Suprapubic skin (tissue), 4 donors: ENCODE data around the gene LRRC61. TPM values are rescaled to one million over a fixed set of nuclear protein-coding genes. Genes with fewer than 3 reads are reported as not detected.

Source experiments
- DNase-seq, 2 donors: peaks; one replicate each; pipeline ENCODE4 v3.0.0-alpha.2; 2019; ENCODE audit warnings: low spot score in 2 of 2
- H3K27ac ChIP-seq: fragments of 200-600 bp; sonication (generic); one replicate; pipeline ENCODE4 v1.5.1; 2019
- H3K27me3 ChIP-seq: fragments of 200-600 bp; sonication (generic); one replicate; pipeline ENCODE4 v1.5.1; 2019
- H3K36me3 ChIP-seq: fragments of 200-600 bp; sonication (generic); one replicate; pipeline ENCODE4 v1.5.1; 2019
- H3K4me1 ChIP-seq: fragments of 200-600 bp; sonication (generic); one replicate; pipeline ENCODE4 v1.5.1; 2019
- H3K4me3 ChIP-seq: fragments of 200-600 bp; sonication (generic); one replicate; pipeline ENCODE4 v1.5.1; 2019; ENCODE audit warnings: mild to moderate bottlenecking
- H3K9me3 ChIP-seq: fragments of 200-600 bp; sonication (generic); one replicate; pipeline ENCODE4 v1.5.1; 2019
- CTCF ChIP-seq, 2 donors: fragments of 200-600 bp in 1 of 2; fragments of 450-650 bp in 1 of 2; sonication (generic) in 1 of 2; IDR thresholded peaks; one replicate each; pipeline ENCODE4 v1.5.1; 2016 to 2019; ENCODE audit warnings: antibody characterized with exemption in 2 of 2, mild to moderate bottlenecking in 1 of 2, moderate library complexity in 1 of 2
- EP300 ChIP-seq: sonication (generic); formaldehyde crosslinking; IDR thresholded peaks from one replicate; pipeline ENCODE4 v1.6.1; 2017; ENCODE audit warnings: antibody characterized with exemption
- POLR2A ChIP-seq, 2 donors: fragments of 450-650 bp; IDR thresholded peaks; one replicate each; pipeline ENCODE4 v1.6.1; 2017; ENCODE audit warnings: antibody characterized with exemption in 2 of 2, mild to moderate bottlenecking in 2 of 2, moderate library complexity in 2 of 2
- POLR2AphosphoS5 ChIP-seq, 3 donors: sonication (generic); formaldehyde crosslinking; IDR thresholded peaks; one replicate each; pipeline ENCODE4 v1.6.1; 2017; ENCODE audit warnings: antibody characterized with exemption in 3 of 3
- WGBS: methylation state at CpG from one replicate; pipeline ENCODE4 v1.1.5; 2018; 5-methylcytosine and 5-hydroxymethylcytosine counted together
- total RNA-seq, 4 donors: library from RNA; depleted of rRNA; stranded (reverse); fragments of >200 nt; gene quantifications; one replicate each; pipeline ENCODE4 v1.1.0, GENCODE V29; 2016

Gene LRRC61
- total RNA-seq, 4 donors from 2014 or later = 7.9 to 29.0 (median 22.5) TPM

GRCh38 chr7:150339409-150339809, 16.3 kb downstream of the LRRC61 start:
- Histone ChIP-seq H3K4me1 (peaks cover 27% of the 10 kb centered on the region), H3K27ac (no peak overlapping the region)

GRCh38 chr7:150340024-150340749, 17.0 kb downstream of the LRRC61 start:
- Histone ChIP-seq H3K27ac (peak overlapping the region; percentile 63), H3K9me3 (no peaks in the 10 kb centered on the region), H3K4me3 (peak overlapping the region; percentile 51), H3K36me3 (no peaks in the 10 kb centered on the region), H3K4me1 (peaks cover 27% of the 10 kb centered on the region), H3K27me3 (peaks cover 27% of the 10 kb centered on the region)
- TF ChIP-seq POLR2AphosphoS5 (IDR thresholded peaks at IDR 0.05) (no peak), EP300 (no peak), POLR2A (IDR thresholded peaks at IDR 0.05) (no peak), CTCF (IDR thresholded peaks at IDR 0.05) (no peak)
- whole genome bisulfite sequencing = 28% methylated on average over 6 of the region's 39 CpGs
- no peak for DNase-seq

More at GRCh38 chr7:150339409-150339809, 16.3 kb downstream of the LRRC61 start:
- DNase-seq = no peak
- Histone ChIP-seq H3K4me3 (no peak overlapping the region), H3K36me3 (no peaks in the 10 kb centered on the region), H3K27me3 (peaks cover 27% of the 10 kb centered on the region), H3K9me3 (no peaks in the 10 kb centered on the region)
- WGBS = 73% methylated on average over 9 of the region's 9 CpGs
- TF ChIP-seq EP300 = no peak
- no peak for TF ChIP-seq POLR2A (IDR thresholded peaks at IDR 0.05)
- no peak for TF ChIP-seq CTCF (IDR thresholded peaks at IDR 0.05)
- no peak for TF ChIP-seq POLR2AphosphoS5 (IDR thresholded peaks at IDR 0.05)

GRCh38 chr7:150340875-150341262, 17.7 kb downstream of the LRRC61 start:
- H3K9me3 ChIP-seq = no peaks in the 10 kb centered on the region
- H3K27me3 ChIP-seq = peaks cover 27% of the 10 kb centered on the region
- H3K27ac ChIP-seq = peak overlapping the region; percentile 63
- H3K4me1 ChIP-seq = peaks cover 22% of the 10 kb centered on the region
- H3K4me3 ChIP-seq = peak overlapping the region; percentile 51
- TF ChIP-seq POLR2A (IDR thresholded peaks at IDR 0.05) = no peak
- no peak for TF ChIP-seq EP300
- 7% methylated on average over 29 of the region's 29 CpGs for WGBS
- DNase-seq = no peak
- no peaks in the 10 kb centered on the region for H3K36me3 ChIP-seq

GRCh38 chr7:150341263-150342120, 18.3 kb downstream of the LRRC61 start, which contains the start of gene RARRES2:
Gene RARRES2 (minus strand): TSS chr7:150341629. CDS start chr7:150340609, 1,020 bp downstream.
- 6% methylated on average over 35 of the region's 49 CpGs for WGBS
- H3K4me1 ChIP-seq = peaks cover 20% of the 10 kb centered on the region
- H3K27me3 ChIP-seq = peaks cover 27% of the 10 kb centered on the region
- peak within 1 kb of the TSS; percentile 63 for H3K27ac ChIP-seq
- TF ChIP-seq EP300 (no peak), POLR2A (IDR thresholded peaks at IDR 0.05) (no peak), POLR2AphosphoS5 (IDR thresholded peaks at IDR 0.05) (no peak), CTCF (IDR thresholded peaks at IDR 0.05) (no peak)
- no peaks in the 10 kb centered on the region for H3K36me3 ChIP-seq
- H3K9me3 ChIP-seq = no peaks in the 10 kb centered on the region
- peak within 1 kb of the TSS; percentile 51 for H3K4me3 ChIP-seq
- DNase-seq = peak in 1 of 2 donors; percentile 75

- Histone ChIP-seq H3K4me1 (peaks cover 20% of the 10 kb centered on the region), H3K27me3 (peaks cover 27% of the 10 kb centered on the region), H3K4me3 (no peak overlapping the region), H3K9me3 (no peaks in the 10 kb centered on the region), H3K36me3 (no peaks in the 10 kb centered on the region), H3K27ac (no peak overlapping the region)
- no peak for DNase-seq
- WGBS = 89% methylated on average over 9 of the region's 9 CpGs
- no peak for TF ChIP-seq POLR2AphosphoS5 (IDR thresholded peaks at IDR 0.05)
- TF ChIP-seq POLR2A (IDR thresholded peaks at IDR 0.05) = no peak
- TF ChIP-seq CTCF (IDR thresholded peaks at IDR 0.05) = no peak
- no peak for TF ChIP-seq EP300
Observed at GRCh38 chr7:150342121-150342408, 18.9 kb downstream of the LRRC61 start.
